ENCODE data around the gene PPP1R2B. TPM values are rescaled to one million over a fixed set of nuclear protein-coding genes. Genes with fewer than 3 reads are reported as not detected.

The PPP1R2B gene
- total RNA-seq, 1 experiment from 2014 or later = not detected

DNA sequence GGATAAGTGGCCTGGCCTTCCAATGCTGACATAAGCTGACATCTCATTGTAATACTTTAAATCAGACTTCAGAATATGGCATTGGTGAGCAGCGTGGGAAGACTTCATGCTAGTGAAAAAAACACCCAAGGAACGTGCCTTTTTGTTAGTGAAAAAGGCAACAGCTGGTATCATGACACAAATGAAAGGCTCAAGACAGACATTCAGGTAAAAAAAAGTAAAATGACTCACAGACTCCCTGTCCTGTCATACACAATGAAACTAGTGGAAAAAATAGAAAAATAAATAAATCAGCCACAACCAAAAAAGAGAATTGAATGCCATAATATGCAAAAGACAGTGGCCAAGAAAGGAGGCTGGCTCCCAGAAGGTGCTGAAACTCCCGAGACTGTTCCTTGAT lies 24.4 kb upstream of the PPP1R2B start (continued):
- TF ChIP-seq, protein P1, sequence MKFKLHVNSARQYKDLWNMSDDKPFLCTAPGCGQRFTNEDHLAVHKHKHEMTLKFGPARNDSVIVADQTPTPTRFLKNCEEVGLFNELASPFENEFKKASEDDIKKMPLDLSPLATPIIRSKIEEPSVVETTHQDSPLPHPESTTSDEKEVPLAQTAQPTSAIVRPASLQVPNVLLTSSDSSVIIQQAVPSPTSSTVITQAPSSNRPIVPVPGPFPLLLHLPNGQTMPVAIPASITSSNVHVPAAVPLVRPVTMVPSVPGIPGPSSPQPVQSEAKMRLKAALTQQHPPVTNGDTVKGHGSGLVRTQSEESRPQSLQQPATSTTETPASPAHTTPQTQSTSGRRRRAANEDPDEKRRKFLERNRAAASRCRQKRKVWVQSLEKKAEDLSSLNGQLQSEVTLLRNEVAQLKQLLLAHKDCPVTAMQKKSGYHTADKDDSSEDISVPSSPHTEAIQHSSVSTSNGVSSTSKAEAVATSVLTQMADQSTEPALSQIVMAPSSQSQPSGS (CRISPR knock-in tag; IDR thresholded peaks at IDR 0.05; ENCODE audit: borderline replicate concordance, low read depth) = no peak
- TF ChIP-seq, protein P2, sequence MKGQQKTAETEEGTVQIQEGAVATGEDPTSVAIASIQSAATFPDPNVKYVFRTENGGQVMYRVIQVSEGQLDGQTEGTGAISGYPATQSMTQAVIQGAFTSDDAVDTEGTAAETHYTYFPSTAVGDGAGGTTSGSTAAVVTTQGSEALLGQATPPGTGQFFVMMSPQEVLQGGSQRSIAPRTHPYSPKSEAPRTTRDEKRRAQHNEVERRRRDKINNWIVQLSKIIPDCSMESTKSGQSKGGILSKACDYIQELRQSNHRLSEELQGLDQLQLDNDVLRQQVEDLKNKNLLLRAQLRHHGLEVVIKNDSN (CRISPR knock-in tag; IDR thresholded peaks at IDR 0.05) = no peak
- TF ChIP-seq, protein P3, sequence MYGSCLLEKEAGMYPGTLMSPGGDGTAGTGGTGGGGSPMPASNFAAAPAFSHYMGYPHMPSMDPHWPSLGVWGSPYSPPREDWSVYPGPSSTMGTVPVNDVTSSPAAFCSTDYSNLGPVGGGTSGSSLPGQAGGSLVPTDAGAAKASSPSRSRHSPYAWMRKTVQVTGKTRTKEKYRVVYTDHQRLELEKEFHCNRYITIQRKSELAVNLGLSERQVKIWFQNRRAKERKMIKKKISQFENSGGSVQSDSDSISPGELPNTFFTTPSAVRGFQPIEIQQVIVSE (CRISPR knock-in tag; IDR thresholded peaks at IDR 0.05; ENCODE audit: borderline replicate concordance) = no peak
- TF ChIP-seq, protein P4, sequence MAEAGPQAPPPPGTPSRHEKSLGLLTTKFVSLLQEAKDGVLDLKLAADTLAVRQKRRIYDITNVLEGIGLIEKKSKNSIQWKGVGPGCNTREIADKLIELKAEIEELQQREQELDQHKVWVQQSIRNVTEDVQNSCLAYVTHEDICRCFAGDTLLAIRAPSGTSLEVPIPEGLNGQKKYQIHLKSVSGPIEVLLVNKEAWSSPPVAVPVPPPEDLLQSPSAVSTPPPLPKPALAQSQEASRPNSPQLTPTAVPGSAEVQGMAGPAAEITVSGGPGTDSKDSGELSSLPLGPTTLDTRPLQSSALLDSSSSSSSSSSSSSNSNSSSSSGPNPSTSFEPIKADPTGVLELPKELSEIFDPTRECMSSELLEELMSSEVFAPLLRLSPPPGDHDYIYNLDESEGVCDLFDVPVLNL (CRISPR knock-in tag; IDR thresholded peaks at IDR 0.05; ENCODE audit: borderline replicate concordance, low read depth) = no peak
- TF ChIP-seq, protein P5, sequence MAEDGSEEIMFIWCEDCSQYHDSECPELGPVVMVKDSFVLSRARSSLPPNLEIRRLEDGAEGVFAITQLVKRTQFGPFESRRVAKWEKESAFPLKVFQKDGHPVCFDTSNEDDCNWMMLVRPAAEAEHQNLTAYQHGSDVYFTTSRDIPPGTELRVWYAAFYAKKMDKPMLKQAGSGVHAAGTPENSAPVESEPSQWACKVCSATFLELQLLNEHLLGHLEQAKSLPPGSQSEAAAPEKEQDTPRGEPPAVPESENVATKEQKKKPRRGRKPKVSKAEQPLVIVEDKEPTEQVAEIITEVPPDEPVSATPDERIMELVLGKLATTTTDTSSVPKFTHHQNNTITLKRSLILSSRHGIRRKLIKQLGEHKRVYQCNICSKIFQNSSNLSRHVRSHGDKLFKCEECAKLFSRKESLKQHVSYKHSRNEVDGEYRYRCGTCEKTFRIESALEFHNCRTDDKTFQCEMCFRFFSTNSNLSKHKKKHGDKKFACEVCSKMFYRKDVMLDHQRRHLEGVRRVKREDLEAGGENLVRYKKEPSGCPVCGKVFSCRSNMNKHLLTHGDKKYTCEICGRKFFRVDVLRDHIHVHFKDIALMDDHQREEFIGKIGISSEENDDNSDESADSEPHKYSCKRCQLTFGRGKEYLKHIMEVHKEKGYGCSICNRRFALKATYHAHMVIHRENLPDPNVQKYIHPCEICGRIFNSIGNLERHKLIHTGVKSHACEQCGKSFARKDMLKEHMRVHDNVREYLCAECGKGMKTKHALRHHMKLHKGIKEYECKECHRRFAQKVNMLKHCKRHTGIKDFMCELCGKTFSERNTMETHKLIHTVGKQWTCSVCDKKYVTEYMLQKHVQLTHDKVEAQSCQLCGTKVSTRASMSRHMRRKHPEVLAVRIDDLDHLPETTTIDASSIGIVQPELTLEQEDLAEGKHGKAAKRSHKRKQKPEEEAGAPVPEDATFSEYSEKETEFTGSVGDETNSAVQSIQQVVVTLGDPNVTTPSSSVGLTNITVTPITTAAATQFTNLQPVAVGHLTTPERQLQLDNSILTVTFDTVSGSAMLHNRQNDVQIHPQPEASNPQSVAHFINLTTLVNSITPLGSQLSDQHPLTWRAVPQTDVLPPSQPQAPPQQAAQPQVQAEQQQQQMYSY (CRISPR knock-in tag; IDR thresholded peaks at IDR 0.05) = no peak
- TF ChIP-seq ZNF423 (CRISPR knock-in tag; IDR thresholded peaks at IDR 0.05) (no peak), MXD4 (CRISPR knock-in tag; IDR thresholded peaks at IDR 0.05; ENCODE audit: borderline replicate concordance) (no peak), OVOL2 (CRISPR knock-in tag; IDR thresholded peaks at IDR 0.05; ENCODE audit: borderline replicate concordance) (no peak), JUN (CRISPR knock-in tag; IDR thresholded peaks at IDR 0.05) (no peak), ELF4 (CRISPR knock-in tag; IDR thresholded peaks at IDR 0.05; ENCODE audit: low read depth) (no peak)

DNA sequence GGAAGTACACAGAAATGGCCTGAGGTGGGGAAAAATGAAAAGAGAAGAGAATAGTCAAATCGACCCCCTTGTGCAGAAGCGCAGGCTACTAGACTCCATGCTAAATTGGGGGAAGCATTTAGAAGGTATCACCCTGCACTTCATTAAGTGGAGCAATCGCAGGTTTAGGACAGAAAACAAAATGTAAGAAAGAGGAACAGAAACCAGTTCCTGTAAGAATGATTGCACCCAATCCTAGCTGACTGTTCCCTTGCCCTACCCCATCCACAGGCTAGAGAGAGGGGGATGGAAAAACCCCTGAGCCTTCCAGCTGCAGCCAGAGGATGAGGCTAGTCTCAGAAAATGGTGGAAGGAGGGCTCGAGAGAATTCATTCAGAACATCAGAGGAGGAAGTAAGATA lies 23.9 kb upstream of the PPP1R2B start:
- H3K36me3 Mint-ChIP-seq = peaks cover 10% of the 10 kb centered on the region
- H3K4me3 Mint-ChIP-seq = no peak overlapping the region
- CTCF ChIA-PET = interaction anchor here (1.8 kb wide), 1 partner anchor 88 kb away, joined by 5 read pairs; no protein-coding TSS in a partner anchor
- DNase-seq (ENCODE audit: low spot score) (no peak), ATAC-seq (no peak)
- peaks cover 33% of the 10 kb centered on the region for H3K4me1 Mint-ChIP-seq
- no peak for TF ChIP-seq FOXP1 (CRISPR knock-in tag; IDR thresholded peaks at IDR 0.05; ENCODE audit: borderline replicate concordance)
- no peak for TF ChIP-seq NR3C1 (CRISPR knock-in tag; conservative IDR thresholded peaks at IDR 0.05; ENCODE audit: low read depth)
- TF ChIP-seq ZNF121 (CRISPR knock-in tag; IDR thresholded peaks at IDR 0.05) = no peak
- no peak for TF ChIP-seq FOXK1 (CRISPR knock-in tag; IDR thresholded peaks at IDR 0.05)
- TF ChIP-seq, protein P6, sequence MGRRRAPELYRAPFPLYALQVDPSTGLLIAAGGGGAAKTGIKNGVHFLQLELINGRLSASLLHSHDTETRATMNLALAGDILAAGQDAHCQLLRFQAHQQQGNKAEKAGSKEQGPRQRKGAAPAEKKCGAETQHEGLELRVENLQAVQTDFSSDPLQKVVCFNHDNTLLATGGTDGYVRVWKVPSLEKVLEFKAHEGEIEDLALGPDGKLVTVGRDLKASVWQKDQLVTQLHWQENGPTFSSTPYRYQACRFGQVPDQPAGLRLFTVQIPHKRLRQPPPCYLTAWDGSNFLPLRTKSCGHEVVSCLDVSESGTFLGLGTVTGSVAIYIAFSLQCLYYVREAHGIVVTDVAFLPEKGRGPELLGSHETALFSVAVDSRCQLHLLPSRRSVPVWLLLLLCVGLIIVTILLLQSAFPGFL (CRISPR knock-in tag; IDR thresholded peaks at IDR 0.05; ENCODE audit: borderline replicate concordance) = no peak
- TF ChIP-seq, protein P7, sequence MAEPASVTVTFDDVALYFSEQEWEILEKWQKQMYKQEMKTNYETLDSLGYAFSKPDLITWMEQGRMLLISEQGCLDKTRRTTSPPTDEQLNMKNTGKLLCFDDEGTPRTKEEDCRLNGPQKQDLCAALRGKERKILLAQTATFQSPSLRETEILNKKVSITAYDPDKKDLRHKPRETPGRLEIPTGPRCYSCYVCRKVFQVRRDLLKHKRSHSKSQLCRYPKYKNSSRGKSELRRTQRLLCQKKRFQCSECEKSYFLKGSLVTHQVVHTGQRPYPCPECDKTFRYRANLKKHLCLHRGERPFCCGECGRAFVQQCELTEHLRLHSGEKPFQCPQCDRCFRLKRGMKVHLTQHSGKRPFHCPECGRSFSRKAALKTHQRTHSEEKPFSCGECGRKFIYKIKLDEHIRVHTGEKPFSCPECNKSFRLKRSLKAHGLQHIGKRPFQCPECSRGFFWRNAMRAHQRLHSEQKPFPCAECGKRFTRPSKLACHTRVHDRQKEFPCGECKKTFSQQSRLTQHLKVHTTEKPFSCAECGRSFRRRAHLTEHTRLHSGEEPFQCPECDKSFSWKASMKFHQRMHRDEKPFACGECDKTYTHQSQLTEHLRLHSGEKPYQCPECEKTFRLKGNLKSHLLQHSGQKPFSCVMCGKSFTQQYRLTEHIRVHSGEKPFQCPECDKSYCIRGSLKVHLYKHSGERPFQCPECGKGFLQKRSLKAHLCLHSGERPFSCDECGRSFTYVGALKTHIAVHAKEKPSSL (CRISPR knock-in tag; conservative IDR thresholded peaks at IDR 0.05) = no peak
- no peak for TF ChIP-seq ZBTB21 (CRISPR knock-in tag; IDR thresholded peaks at IDR 0.05; ENCODE audit: borderline replicate concordance)
- TF ChIP-seq, protein P8, sequence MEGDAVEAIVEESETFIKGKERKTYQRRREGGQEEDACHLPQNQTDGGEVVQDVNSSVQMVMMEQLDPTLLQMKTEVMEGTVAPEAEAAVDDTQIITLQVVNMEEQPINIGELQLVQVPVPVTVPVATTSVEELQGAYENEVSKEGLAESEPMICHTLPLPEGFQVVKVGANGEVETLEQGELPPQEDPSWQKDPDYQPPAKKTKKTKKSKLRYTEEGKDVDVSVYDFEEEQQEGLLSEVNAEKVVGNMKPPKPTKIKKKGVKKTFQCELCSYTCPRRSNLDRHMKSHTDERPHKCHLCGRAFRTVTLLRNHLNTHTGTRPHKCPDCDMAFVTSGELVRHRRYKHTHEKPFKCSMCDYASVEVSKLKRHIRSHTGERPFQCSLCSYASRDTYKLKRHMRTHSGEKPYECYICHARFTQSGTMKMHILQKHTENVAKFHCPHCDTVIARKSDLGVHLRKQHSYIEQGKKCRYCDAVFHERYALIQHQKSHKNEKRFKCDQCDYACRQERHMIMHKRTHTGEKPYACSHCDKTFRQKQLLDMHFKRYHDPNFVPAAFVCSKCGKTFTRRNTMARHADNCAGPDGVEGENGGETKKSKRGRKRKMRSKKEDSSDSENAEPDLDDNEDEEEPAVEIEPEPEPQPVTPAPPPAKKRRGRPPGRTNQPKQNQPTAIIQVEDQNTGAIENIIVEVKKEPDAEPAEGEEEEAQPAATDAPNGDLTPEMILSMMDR (IDR thresholded peaks at IDR 0.05) = no peak
- TF ChIP-seq HMGA2 (CRISPR knock-in tag; IDR thresholded peaks at IDR 0.05) = no peak
- H3K27ac Mint-ChIP-seq = no peak overlapping the region
- POLR2A ChIA-PET = no interaction called here
- no peaks in the 10 kb centered on the region; the same call in 1 of the 2 replicates for H3K27me3 Mint-ChIP-seq (ENCODE audit: low read depth)
- H3K9me3 Mint-ChIP-seq = peaks cover 13% of the 10 kb centered on the region
